Mesenchymal stem cell (in vitro differentiated cells and primary cell): ENCODE results near the gene EXOC3.
A peak's percentile ranks its signal among the peaks of the same experiment; 100 is the strongest.

Experiments used
- DNase-seq: peaks from one replicate; pipeline ENCODE4 v3.0.0-alpha.2; 2013
- H2AFZ ChIP-seq: one replicate; pipeline ENCODE4 v1.6.1; 2013; ENCODE audit warnings: low read depth, mild to moderate bottlenecking, control low read depth, inconsistent platforms, low read length, moderate library complexity
- H2AK5ac ChIP-seq: 2 replicates; pipeline ENCODE4 v1.6.1; 2013; ENCODE audit warnings: low read length, moderate library complexity, mild to moderate bottlenecking, inconsistent platforms; ENCODE audit not compliant: severe bottlenecking
- H2BK120ac ChIP-seq: one replicate; pipeline ENCODE4 v1.6.1; 2013; ENCODE audit warnings: low read depth, mild to moderate bottlenecking, inconsistent platforms, low read length, moderate library complexity
- H2BK12ac ChIP-seq, 2 experiments: one replicate each; pipeline ENCODE4 v1.6.1; 2013; ENCODE audit warnings: inconsistent platforms in 2 of 2, low read length in 2 of 2, mild to moderate bottlenecking in 2 of 2, moderate library complexity in 2 of 2, control low read depth in 1 of 2
- H2BK15ac ChIP-seq: one replicate; pipeline ENCODE4 v1.6.1; 2013; ENCODE audit warnings: mild to moderate bottlenecking, low read depth, inconsistent platforms; ENCODE audit not compliant: poor library complexity, severe bottlenecking
- H2BK5ac ChIP-seq: 2 replicates; pipeline ENCODE4 v1.6.1; 2013; ENCODE audit warnings: low read depth, mild to moderate bottlenecking, low read length, control low read depth, inconsistent platforms; ENCODE audit not compliant: poor library complexity, severe bottlenecking
- H3K14ac ChIP-seq, 2 experiments: one replicate each; pipeline ENCODE4 v1.6.1; 2013; ENCODE audit warnings: inconsistent platforms in 2 of 2, low read length in 2 of 2, control low read depth in 1 of 2, mild to moderate bottlenecking in 1 of 2, moderate library complexity in 1 of 2
- H3K18ac ChIP-seq, 2 experiments: one replicate each; pipeline ENCODE4 v1.6.1; 2013; ENCODE audit warnings: inconsistent platforms in 2 of 2, low read length in 2 of 2, control low read depth in 1 of 2, low read depth in 1 of 2, mild to moderate bottlenecking in 1 of 2
- H3K23ac ChIP-seq, 2 experiments: one replicate each; pipeline ENCODE4 v1.6.1; 2013; ENCODE audit warnings: inconsistent platforms in 2 of 2, low read length in 2 of 2, mild to moderate bottlenecking in 2 of 2, moderate library complexity in 2 of 2, control low read depth in 1 of 2
- H3K27ac ChIP-seq: 2 replicates; pipeline ENCODE4 v1.5.1; 2013; ENCODE audit warnings: mild to moderate bottlenecking, moderate library complexity, low read length, control low read depth, inconsistent platforms; ENCODE audit not compliant: poor library complexity, severe bottlenecking
- H3K27me3 ChIP-seq, 2 experiments: 2 replicates each; pipeline versions ENCODE4 v1.6.1 to v1.7.0; 2013; ENCODE audit warnings: low read length in 2 of 2, mild to moderate bottlenecking in 2 of 2, moderate library complexity in 2 of 2, control low read depth in 1 of 2, inconsistent platforms in 1 of 2; ENCODE audit not compliant: control insufficient read depth in 1 of 2, insufficient read depth in 1 of 2
- H3K36me3 ChIP-seq, 2 experiments: 2 replicates each; pipeline versions ENCODE4 v1.6.1 to v1.7.0; 2013; ENCODE audit warnings: low read length in 2 of 2, control low read depth in 1 of 2, inconsistent platforms in 1 of 2, low read depth in 1 of 2, mild to moderate bottlenecking in 1 of 2; ENCODE audit not compliant: insufficient read depth in 2 of 2, control insufficient read depth in 1 of 2
- H3K4ac ChIP-seq, 2 experiments: one replicate each; pipeline ENCODE4 v1.6.1; 2013; ENCODE audit warnings: inconsistent platforms in 2 of 2, low read length in 2 of 2, mild to moderate bottlenecking in 2 of 2, moderate library complexity in 2 of 2, control low read depth in 1 of 2, low read depth in 1 of 2
- H3K4me1 ChIP-seq: 2 replicates; pipeline ENCODE4 v1.6.1; 2013; ENCODE audit warnings: low read depth, low read length, control low read depth; ENCODE audit not compliant: control insufficient read depth, insufficient read depth
- H3K4me2 ChIP-seq: 2 replicates; pipeline ENCODE4 v1.6.1; 2013; ENCODE audit warnings: low read length, mild to moderate bottlenecking, inconsistent platforms; ENCODE audit not compliant: poor library complexity, severe bottlenecking
- H3K4me3 ChIP-seq, 2 experiments: 2 replicates each; pipeline versions ENCODE4 v1.5.1 to v1.7.0; 2013; ENCODE audit warnings: low read length in 2 of 2, mild to moderate bottlenecking in 2 of 2, control low read depth in 1 of 2, low read depth in 1 of 2; ENCODE audit not compliant: insufficient read depth in 1 of 2
- H3K79me1 ChIP-seq: replicated peaks from 2 replicates; pipeline ENCODE4 v1.6.1; 2013; ENCODE audit warnings: mild to moderate bottlenecking, control low read depth, low read length, inconsistent platforms; ENCODE audit not compliant: poor library complexity, severe bottlenecking
- H3K9ac ChIP-seq: 2 replicates; pipeline ENCODE4 v1.7.0; 2013; ENCODE audit warnings: mild to moderate bottlenecking, low read length, moderate library complexity
- H3K9me3 ChIP-seq: 2 replicates; pipeline ENCODE4 v1.7.0; 2013; ENCODE audit warnings: mild to moderate bottlenecking, low read length; ENCODE audit not compliant: control insufficient read depth
- H4K8ac ChIP-seq: one replicate; pipeline ENCODE4 v1.6.1; 2013; ENCODE audit warnings: inconsistent platforms, mild to moderate bottlenecking, low read length, moderate library complexity
- H4K91ac ChIP-seq: one replicate; pipeline ENCODE4 v1.6.1; 2013; ENCODE audit warnings: mild to moderate bottlenecking, low read length, inconsistent platforms
- WGBS: methylation state at CpG from one replicate; pipeline ENCODE4 v1.1.7; 2013; ENCODE audit warnings: mixed read lengths; 5-methylcytosine and 5-hydroxymethylcytosine counted together

The EXOC3 gene

DNA sequence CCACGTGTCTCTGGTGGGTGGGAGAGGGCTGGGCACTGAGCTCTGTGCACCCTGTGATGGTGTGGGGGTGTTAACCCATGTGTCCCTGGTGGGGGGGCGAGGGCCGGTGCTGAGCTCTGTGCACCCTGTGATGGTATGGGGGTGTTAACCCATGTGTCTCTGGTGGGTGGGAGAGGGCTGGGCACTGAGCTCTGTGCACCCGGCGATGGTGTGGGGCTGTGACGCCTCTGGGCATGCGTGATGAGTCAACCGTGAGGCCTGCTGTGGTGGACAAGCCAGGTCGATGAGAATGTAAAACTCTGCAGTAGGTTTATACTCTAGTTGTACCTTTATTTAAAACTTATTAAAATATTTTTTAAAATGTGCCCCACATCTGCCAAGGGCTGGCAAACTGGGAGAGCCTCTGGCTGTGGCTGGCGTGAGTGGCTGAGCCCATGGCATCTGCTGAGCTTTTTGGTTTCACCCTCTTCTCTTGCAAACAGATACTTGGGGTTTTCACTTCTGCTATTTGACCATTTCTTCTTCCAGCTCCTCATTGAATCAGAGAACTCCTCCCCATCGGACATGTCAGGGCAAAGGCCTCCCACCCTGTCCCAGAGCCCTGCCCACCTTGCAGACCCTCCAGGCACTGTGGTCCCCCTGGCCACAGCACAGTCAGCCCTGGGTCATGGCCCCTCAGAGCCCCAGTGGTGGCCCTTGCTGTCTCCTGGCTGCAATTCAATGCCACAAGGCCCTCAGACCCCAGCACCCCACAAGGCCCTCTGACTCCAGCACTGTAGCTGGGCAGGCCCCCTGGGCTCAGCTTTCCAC lies 18.5 kb upstream of the EXOC3 start:
- Histone ChIP-seq H3K4me2 (no peak overlapping the region), H3K36me3 (peaks cover 6 to 43% of the 10 kb centered on the region in 2 experiments), H3K14ac (no peak overlapping the region), H3K27ac (peak overlapping the region; percentile 24), H3K4ac (peak overlapping the region in 1 of 2 experiments; percentile 45), H2BK5ac (no peak overlapping the region), H3K4me3 (no peak overlapping the region), H3K23ac (no peak overlapping the region), H3K18ac (peak overlapping the region in 1 of 2 experiments; percentile 13), H3K9me3 (no peaks in the 10 kb centered on the region), H3K27me3 (no peaks in the 10 kb centered on the region), H3K4me1 (peaks cover 24% of the 10 kb centered on the region), H2AFZ (no peak overlapping the region), H3K9ac (peak overlapping the region; percentile 3), H2BK15ac (peak overlapping the region; percentile 33), H2BK120ac (no peak overlapping the region), H2BK12ac (peak overlapping the region in 1 of 2 experiments; percentile 85), H2AK5ac (peak overlapping the region; percentile 28), H3K79me1 (no peaks in the 10 kb centered on the region), H4K8ac (peak overlapping the region; percentile 43), H4K91ac (peak overlapping the region; percentile 79)
- WGBS, result 91% methylated on average over 5 of the region's 11 CpGs
- DNase-seq, result peak; percentile 41

- no peak overlapping the region for H3K18ac ChIP-seq
- H3K9me3 ChIP-seq, result no peaks in the 10 kb centered on the region
- no peaks in the 10 kb centered on the region for H3K79me1 ChIP-seq
- H3K23ac ChIP-seq, result no peak overlapping the region
- H3K27me3 ChIP-seq, result no peaks in the 10 kb centered on the region
- no peak overlapping the region for H2BK12ac ChIP-seq
- H2BK5ac ChIP-seq, result no peak overlapping the region
- no peak for DNase-seq
- H2AFZ ChIP-seq, result no peak overlapping the region
- no peak overlapping the region for H3K4me3 ChIP-seq
- no peak overlapping the region for H2BK120ac ChIP-seq
- H3K4me1 ChIP-seq, result peaks cover 35% of the 10 kb centered on the region
- no peak overlapping the region for H2BK15ac ChIP-seq
- no peak overlapping the region for H3K14ac ChIP-seq
- no peak overlapping the region for H4K91ac ChIP-seq
- no peak overlapping the region for H3K9ac ChIP-seq
- H2AK5ac ChIP-seq, result no peak overlapping the region
- H3K36me3 ChIP-seq, result peaks cover 5 to 43% of the 10 kb centered on the region in 2 experiments
- WGBS, result 84% methylated on average over 4 of the region's 5 CpGs
- no peak overlapping the region for H3K27ac ChIP-seq
- no peak overlapping the region for H3K4ac ChIP-seq
- no peak overlapping the region for H3K4me2 ChIP-seq
- H4K8ac ChIP-seq, result no peak overlapping the region
Measured at GRCh38 chr5:425714-426113, 17.3 kb upstream of the EXOC3 start.

GRCh38 chr5:426392-426976 lies 16.5 kb upstream of the EXOC3 start:
- Histone ChIP-seq H3K18ac (no peak overlapping the region), H3K27me3 (no peaks in the 10 kb centered on the region), H3K36me3 (peaks cover 3 to 45% of the 10 kb centered on the region in 2 experiments), H4K91ac (peak overlapping the region; percentile 48), H3K23ac (no peak overlapping the region), H4K8ac (no peak overlapping the region), H2AK5ac (no peak overlapping the region), H2BK5ac (no peak overlapping the region), H2AFZ (no peak overlapping the region), H2BK15ac (no peak overlapping the region), H3K4ac (no peak overlapping the region), H3K27ac (no peak overlapping the region), H3K4me2 (no peak overlapping the region), H3K14ac (peak overlapping the region in 1 of 2 experiments; percentile 2), H2BK120ac (no peak overlapping the region), H3K4me1 (peaks cover 39% of the 10 kb centered on the region), H3K4me3 (no peak overlapping the region), H2BK12ac (no peak overlapping the region), H3K79me1 (no peaks in the 10 kb centered on the region), H3K9me3 (no peaks in the 10 kb centered on the region), H3K9ac (no peak overlapping the region)
- no peak for DNase-seq
- 63% methylated on average over 3 of the region's 3 CpGs for WGBS

DNA sequence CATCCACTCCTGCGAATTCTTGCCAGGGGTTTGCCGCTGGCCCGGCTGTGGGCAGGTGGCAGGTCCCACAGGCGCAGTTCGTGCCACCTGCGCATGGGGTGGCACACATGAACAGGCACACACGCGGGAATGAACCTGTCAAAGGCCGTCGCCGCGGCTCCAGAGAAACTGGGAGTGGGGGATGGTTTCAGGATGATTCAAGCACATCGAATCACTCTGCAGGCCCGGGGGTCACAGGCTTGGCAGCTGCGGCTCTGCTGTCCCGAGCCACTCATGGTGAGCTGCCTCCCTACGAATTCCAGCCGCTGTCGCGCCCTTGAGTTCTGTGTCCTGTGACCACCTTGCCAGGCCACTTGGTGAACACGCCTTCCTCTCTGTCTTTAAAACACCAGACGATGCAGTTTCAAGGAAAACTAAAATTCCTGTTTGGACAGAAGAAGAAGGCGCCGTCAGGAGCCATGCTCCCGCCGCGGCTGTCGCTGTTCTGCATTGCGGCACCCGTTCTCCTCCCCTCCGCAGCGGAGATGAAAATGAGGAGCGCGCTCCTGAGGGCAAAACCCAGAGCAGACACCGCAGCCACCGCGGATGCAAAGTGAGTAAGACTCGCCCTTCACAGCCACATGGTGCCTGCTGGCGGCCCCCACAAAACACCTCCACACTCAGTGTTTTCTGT lies 15.4 kb upstream of the EXOC3 start:
- H3K36me3 ChIP-seq, result peaks cover 3 to 49% of the 10 kb centered on the region in 2 experiments
- H4K8ac ChIP-seq, result no peak overlapping the region
- H3K4me2 ChIP-seq, result no peak overlapping the region
- no peak overlapping the region for H3K27ac ChIP-seq
- no peaks in the 10 kb centered on the region for H3K27me3 ChIP-seq
- H2AFZ ChIP-seq, result no peak overlapping the region
- 93% methylated on average over 39 of the region's 39 CpGs for WGBS
- H3K4me1 ChIP-seq, result peaks cover 42% of the 10 kb centered on the region
- no peak overlapping the region for H2BK120ac ChIP-seq
- H3K4me3 ChIP-seq, result no peak overlapping the region
- no peak overlapping the region for H3K9ac ChIP-seq
- no peak overlapping the region for H3K14ac ChIP-seq
- no peak overlapping the region for H3K23ac ChIP-seq
- no peak overlapping the region for H2BK5ac ChIP-seq
- no peak overlapping the region for H2BK15ac ChIP-seq
- H3K18ac ChIP-seq, result no peak overlapping the region
- H3K9me3 ChIP-seq, result no peaks in the 10 kb centered on the region
- no peak overlapping the region for H2BK12ac ChIP-seq
- no peak overlapping the region for H3K4ac ChIP-seq
- no peak for DNase-seq
- H4K91ac ChIP-seq, result no peak overlapping the region
- no peak overlapping the region for H2AK5ac ChIP-seq
- H3K79me1 ChIP-seq, result no peaks in the 10 kb centered on the region
